Endothelial cell (in vitro differentiated cells): ENCODE measurements around the gene CPAMD8. TPM values are rescaled to one million over a fixed set of nuclear protein-coding genes. Genes with fewer than 3 reads are reported as not detected.
A peak's percentile ranks its signal among the peaks of the same experiment; 100 is the strongest.

Source experiments
- DNase-seq: peaks from one replicate; pipeline ENCODE4 v3.0.0; 2021; ENCODE audit warnings: low spot score
- H3K27ac Mint-ChIP-seq: one replicate; pipeline ENCODE4 v1.8.0; 2021; ENCODE audit warnings: mixed read lengths, inconsistent platforms; ENCODE audit not compliant: unreplicated experiment
- H3K27me3 Mint-ChIP-seq: one replicate; pipeline ENCODE4 v1.8.0; 2021; ENCODE audit warnings: mild to moderate bottlenecking, moderate library complexity, mixed read lengths, inconsistent platforms; ENCODE audit not compliant: unreplicated experiment
- H3K36me3 Mint-ChIP-seq: one replicate; pipeline ENCODE4 v1.8.0; 2021; ENCODE audit warnings: mild to moderate bottlenecking, low read depth, mixed read lengths, inconsistent platforms; ENCODE audit not compliant: unreplicated experiment
- H3K4me1 Mint-ChIP-seq: one replicate; pipeline ENCODE4 v1.8.0; 2021; ENCODE audit warnings: mild to moderate bottlenecking, mixed read lengths, inconsistent platforms; ENCODE audit not compliant: unreplicated experiment
- H3K4me3 Mint-ChIP-seq: one replicate; pipeline ENCODE4 v1.8.0; 2021; ENCODE audit warnings: mild to moderate bottlenecking, mixed read lengths, inconsistent platforms; ENCODE audit not compliant: unreplicated experiment
- H3K9me3 Mint-ChIP-seq: one replicate; pipeline ENCODE4 v1.8.0; 2021; ENCODE audit warnings: mixed read lengths, inconsistent platforms; ENCODE audit not compliant: unreplicated experiment
- total RNA-seq: library from RNA; stranded (reverse); fragmentation: NEBNext Ultra II Directional; extraction: Animal tissue kit (Norgen Biotek cat#: 25700); gene quantifications from one replicate; pipeline ENCODE4 v1.2.1, GENCODE V29; 2021; ENCODE audit not compliant: unreplicated experiment
- TF ChIP-seq, protein P1 (sequence below): fragments of 200-600 bp; sonication (generic); IDR thresholded peaks from one replicate; pipeline ENCODE4 v1.5.0; 2021; ENCODE audit warnings: antibody characterized with exemption; ENCODE audit not compliant: unreplicated experiment

CPAMD8 gene
- total RNA-seq, 1 donor from 2014 or later = 4.8 TPM

DNA sequence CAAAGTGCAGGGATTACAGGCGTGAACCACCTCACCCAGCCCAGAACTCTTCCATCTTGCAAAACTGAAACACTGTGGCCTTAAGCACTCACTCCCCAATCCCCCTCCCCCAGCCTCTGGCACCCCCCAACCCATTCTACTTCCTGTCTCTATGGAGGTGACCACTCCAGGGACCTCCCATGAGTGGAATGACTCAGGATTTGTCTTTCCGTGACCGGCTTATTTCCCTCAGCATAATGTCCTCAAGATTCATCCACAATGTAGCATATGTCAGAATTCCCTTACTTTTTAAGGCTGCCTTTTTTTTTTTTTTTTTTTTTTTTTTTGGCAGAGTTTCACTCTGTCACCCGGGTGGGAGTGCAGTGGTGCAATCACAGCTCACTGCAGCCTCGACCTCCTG is 141.4 kb downstream of the CPAMD8 start:
- Mint-ChIP-seq H3K36me3 (peaks cover 20% of the 10 kb centered on the region), H3K27me3 (peaks cover 2% of the 10 kb centered on the region), H3K4me3 (no peak overlapping the region), H3K4me1 (peaks cover 3% of the 10 kb centered on the region), H3K27ac (no peak overlapping the region), H3K9me3 (peaks cover 16% of the 10 kb centered on the region)
- TF ChIP-seq, protein P1, sequence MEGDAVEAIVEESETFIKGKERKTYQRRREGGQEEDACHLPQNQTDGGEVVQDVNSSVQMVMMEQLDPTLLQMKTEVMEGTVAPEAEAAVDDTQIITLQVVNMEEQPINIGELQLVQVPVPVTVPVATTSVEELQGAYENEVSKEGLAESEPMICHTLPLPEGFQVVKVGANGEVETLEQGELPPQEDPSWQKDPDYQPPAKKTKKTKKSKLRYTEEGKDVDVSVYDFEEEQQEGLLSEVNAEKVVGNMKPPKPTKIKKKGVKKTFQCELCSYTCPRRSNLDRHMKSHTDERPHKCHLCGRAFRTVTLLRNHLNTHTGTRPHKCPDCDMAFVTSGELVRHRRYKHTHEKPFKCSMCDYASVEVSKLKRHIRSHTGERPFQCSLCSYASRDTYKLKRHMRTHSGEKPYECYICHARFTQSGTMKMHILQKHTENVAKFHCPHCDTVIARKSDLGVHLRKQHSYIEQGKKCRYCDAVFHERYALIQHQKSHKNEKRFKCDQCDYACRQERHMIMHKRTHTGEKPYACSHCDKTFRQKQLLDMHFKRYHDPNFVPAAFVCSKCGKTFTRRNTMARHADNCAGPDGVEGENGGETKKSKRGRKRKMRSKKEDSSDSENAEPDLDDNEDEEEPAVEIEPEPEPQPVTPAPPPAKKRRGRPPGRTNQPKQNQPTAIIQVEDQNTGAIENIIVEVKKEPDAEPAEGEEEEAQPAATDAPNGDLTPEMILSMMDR = no peak
- DNase-seq = no peak

DNA sequence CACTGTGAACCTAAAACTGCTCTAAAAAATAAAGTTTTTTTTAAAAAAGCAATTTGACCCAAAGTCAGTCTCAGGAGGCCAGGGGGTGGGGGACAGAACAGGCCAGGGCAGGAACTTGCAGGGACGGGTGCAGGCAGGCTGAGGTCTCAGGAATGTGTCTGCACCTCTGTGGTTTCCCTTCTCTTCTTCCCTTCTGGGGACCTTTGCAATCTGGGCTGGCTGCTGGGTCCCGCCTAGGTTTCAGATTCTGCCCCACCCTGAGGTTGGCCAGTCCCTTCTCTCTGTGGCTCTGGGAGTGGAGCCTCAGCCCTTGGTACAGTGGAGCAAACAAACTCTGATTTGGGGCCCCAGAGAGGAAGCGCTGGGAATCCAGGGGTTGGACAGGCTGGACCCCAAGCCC is 143.1 kb downstream of the CPAMD8 start:
- Mint-ChIP-seq H3K27me3 (peaks cover 2% of the 10 kb centered on the region), H3K27ac (no peak overlapping the region), H3K4me1 (peaks cover 3% of the 10 kb centered on the region), H3K36me3 (peaks cover 31% of the 10 kb centered on the region), H3K9me3 (peaks cover 17% of the 10 kb centered on the region), H3K4me3 (no peak overlapping the region)
- DNase-seq = no peak
- TF ChIP-seq, protein P1 = no peak

DNA sequence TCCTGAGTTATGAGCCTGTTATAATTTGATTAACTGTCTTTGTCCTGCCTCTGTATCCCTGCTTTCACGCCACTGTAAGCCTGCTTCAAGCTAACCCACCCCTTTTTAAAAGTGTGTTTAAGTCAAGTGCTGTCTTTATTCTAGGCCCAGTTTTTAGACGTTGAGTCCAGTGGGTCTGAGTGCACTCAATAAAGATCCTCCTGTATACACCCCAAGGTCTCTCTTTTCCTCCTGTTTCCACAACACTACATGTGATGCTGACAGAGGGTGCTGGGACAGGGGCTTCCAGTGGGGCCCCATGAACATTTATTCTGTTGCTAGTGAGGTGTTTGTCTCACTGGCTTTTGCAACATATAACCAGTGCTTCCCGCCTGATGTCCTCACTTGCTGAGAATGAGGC is 144.5 kb downstream of the CPAMD8 start:
- DNase-seq = no peak
- no peaks in the 10 kb centered on the region for H3K4me1 Mint-ChIP-seq
- H3K4me3 Mint-ChIP-seq = no peak overlapping the region
- peaks cover 5% of the 10 kb centered on the region for H3K27me3 Mint-ChIP-seq
- H3K27ac Mint-ChIP-seq = peak overlapping the region; percentile 25
- H3K9me3 Mint-ChIP-seq = peaks cover 17% of the 10 kb centered on the region
- H3K36me3 Mint-ChIP-seq = peaks cover 31% of the 10 kb centered on the region
- TF ChIP-seq, protein P1 = no peak

DNA sequence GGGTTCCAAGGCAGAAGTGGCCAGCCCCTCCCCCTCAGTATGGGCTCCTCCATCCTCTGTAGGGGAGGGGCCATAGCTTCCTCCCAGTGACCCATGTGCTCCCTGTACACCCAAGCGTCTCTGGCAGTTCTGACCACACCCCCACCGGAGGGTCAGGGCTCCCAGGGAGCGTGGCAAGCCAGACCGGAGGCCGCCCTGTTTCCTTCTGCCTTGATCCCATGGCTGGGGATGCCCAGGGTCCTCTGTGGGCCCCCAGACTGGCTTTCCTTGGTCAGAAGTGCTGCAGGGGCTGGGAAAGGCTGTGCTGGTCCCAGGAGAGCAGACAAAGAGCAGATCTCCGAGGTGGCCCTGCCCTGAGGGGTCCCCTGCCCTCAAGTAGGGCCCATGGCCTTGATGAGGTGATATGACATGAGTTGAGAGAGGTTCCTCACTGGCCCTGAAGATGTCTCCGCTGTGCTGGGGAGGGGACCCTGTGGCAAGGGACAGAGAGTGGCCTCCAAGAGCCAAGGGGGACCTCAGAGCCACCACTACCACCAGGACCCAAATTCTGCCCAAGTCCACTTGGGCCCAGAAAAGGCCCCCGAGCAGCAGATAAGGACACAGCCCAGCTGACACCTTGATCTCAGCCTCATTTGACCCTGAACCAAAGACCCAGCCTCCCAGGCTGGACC is 145.6 kb downstream of the CPAMD8 start:
- Mint-ChIP-seq H3K9me3 (peaks cover 17% of the 10 kb centered on the region), H3K4me3 (peak overlapping the region; percentile 85), H3K4me1 (no peaks in the 10 kb centered on the region), H3K27ac (no peak overlapping the region), H3K36me3 (peaks cover 31% of the 10 kb centered on the region), H3K27me3 (peaks cover 5% of the 10 kb centered on the region)
- TF ChIP-seq, protein P1 = no peak
- no peak for DNase-seq

DNA sequence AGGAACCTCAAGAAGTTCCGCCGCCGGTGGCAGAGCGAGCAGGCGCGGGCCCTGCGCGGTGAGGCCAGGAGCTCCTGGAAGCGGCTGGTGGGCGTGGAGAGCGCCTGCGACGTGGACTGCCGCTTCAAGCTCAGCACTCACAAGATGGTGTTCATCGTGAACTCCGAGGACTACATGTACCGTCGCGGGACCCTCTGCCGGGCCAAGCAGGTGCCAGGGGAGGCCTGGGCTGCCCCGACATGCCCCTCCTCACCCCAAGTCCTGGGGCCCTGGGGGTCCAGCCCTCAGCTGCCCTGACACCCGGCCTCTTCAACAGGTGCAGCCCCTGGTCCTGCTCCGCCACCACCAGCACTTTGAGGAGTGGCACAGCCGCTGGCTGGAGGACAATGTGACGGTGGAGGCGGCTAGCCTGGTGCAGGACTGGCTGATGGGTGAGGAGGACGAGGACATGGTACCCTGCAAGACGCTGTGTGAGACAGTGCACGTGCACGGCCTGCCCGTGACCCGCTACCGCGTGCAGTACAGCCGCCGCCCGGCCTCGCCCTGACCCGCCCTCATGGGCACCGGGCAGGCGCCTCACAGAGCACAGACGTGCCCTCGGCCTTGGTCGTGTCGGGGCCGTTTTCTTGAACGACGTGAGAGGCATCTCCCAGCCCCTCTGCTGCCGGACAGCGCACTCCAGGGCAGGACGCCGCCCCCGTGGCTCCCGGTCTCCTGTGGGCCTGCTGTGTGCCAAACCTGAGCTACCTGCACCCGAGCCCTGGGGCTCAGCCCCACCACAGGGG is 148.2 kb downstream of the CPAMD8 start:
- peaks cover 22% of the 10 kb centered on the region for H3K9me3 Mint-ChIP-seq
- H3K27ac Mint-ChIP-seq = no peak overlapping the region
- no peak for DNase-seq
- H3K4me3 Mint-ChIP-seq = no peak overlapping the region
- H3K36me3 Mint-ChIP-seq = peaks cover 53% of the 10 kb centered on the region
- TF ChIP-seq, protein P1 = no peak
- H3K4me1 Mint-ChIP-seq = peaks cover 15% of the 10 kb centered on the region
- peaks cover 8% of the 10 kb centered on the region for H3K27me3 Mint-ChIP-seq
